ENCODE measurements around the gene CCL3.
"Not testable (repeated sequence)": the region's sequence is repeated elsewhere in the genome, so short reads cannot be mapped to it uniquely, and the experiment has no call there.

- TF ChIP-seq POLR2AphosphoS5 (IDR thresholded peaks at IDR 0.05; ENCODE audit: low read depth, low read length); POLR2A (IDR thresholded peaks at IDR 0.05; ENCODE audit: low read depth, low read length); PAX5 (IDR thresholded peaks at IDR 0.05; ENCODE audit: insufficient read depth, low read length, severe bottlenecking); TAF1 (IDR thresholded peaks at IDR 0.05; ENCODE audit: low read depth, low read length): not testable (repeated sequence)
These were observed 6.3 kb downstream of the CCL3 start for GRCh38 chr17:36083691-36084090.

All from GM12891 (cell line).